SK-N-SH (cell line): ENCODE results near the gene CACNA1D.

Experiments
- EZH2phosphoT487 ChIP-seq: fragments of 200-600 bp; sonication (generic); IDR thresholded peaks from 2 replicates; pipeline ENCODE4 v1.6.1; 2017; ENCODE audit warnings: low read depth, mixed run types, mild to moderate bottlenecking, antibody characterized with exemption, moderate library complexity, borderline replicate concordance
- MXI1 ChIP-seq: IDR thresholded peaks from 2 replicates; pipeline ENCODE4 v1.6.1; 2012; ENCODE audit warnings: mild to moderate bottlenecking, low read depth, low read length, improper control_type of control experiment
- RAD21 ChIP-seq: IDR thresholded peaks from 2 replicates; pipeline ENCODE4 v1.6.1; 2012; ENCODE audit warnings: mild to moderate bottlenecking, low read length
- RCOR1 ChIP-seq: fragments of 150-350 bp; IDR thresholded peaks from 2 replicates; pipeline ENCODE4 v1.6.1; 2017; ENCODE audit warnings: antibody characterized with exemption, low read length
- SIN3A ChIP-seq: IDR thresholded peaks from 2 replicates; pipeline ENCODE4 v1.6.1; 2012; ENCODE audit warnings: low read depth, mild to moderate bottlenecking, low read length, moderate library complexity, borderline replicate concordance
- TF ChIP-seq, protein P1 (sequence below): fragments of 200-600 bp; sonication (generic); IDR thresholded peaks from 2 replicates; pipeline ENCODE4 v1.6.1; 2017; ENCODE audit warnings: antibody characterized with exemption, mild to moderate bottlenecking, moderate library complexity

DNA sequence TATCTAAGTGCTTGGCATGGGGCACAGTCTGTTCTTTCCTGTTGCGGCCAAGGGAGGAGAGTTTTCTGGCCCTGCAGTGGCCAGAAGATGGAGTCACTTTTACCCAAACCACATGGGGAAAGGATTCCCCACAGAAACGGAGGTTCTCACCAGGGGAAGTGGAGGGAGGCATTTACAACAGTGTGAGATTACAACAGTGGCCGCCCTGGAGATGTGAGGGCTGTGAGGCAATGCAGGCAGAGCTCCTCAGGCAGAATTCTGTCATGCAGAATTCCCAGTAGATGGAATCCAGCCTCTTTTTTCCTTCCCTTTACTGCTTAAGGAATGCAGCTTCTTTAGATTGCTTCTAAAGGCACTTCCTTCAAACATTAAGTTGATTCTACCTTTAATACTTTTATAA lies 83.1 kb downstream of the CACNA1D start:
- TF ChIP-seq, protein P1, sequence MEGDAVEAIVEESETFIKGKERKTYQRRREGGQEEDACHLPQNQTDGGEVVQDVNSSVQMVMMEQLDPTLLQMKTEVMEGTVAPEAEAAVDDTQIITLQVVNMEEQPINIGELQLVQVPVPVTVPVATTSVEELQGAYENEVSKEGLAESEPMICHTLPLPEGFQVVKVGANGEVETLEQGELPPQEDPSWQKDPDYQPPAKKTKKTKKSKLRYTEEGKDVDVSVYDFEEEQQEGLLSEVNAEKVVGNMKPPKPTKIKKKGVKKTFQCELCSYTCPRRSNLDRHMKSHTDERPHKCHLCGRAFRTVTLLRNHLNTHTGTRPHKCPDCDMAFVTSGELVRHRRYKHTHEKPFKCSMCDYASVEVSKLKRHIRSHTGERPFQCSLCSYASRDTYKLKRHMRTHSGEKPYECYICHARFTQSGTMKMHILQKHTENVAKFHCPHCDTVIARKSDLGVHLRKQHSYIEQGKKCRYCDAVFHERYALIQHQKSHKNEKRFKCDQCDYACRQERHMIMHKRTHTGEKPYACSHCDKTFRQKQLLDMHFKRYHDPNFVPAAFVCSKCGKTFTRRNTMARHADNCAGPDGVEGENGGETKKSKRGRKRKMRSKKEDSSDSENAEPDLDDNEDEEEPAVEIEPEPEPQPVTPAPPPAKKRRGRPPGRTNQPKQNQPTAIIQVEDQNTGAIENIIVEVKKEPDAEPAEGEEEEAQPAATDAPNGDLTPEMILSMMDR, result no peak
- TF ChIP-seq RAD21 (no peak), SIN3A (no peak), EZH2phosphoT487 (no peak), RCOR1 (no peak), MXI1 (no peak)
